Gastroesophageal sphincter (tissue), 4 donors: Measurements from ENCODE around the gene SLC26A9. TPM values are rescaled to one million over a fixed set of nuclear protein-coding genes. Genes with fewer than 3 reads are reported as not detected.

ENCODE experiments used
- ATAC-seq: fragments of 150-250 bp; one replicate; pipeline ENCODE4 v1.9.1; 2016; ENCODE audit warnings: mild to moderate bottlenecking, moderate library complexity
- H3K27ac ChIP-seq, 4 donors: fragments of 200-600 bp; sonication (generic) in 3 of 4; 1 replicate in 3 of 4; 2 replicates in 1 of 4; pipeline ENCODE4 v1.5.1; 2016 to 2019
- H3K27me3 ChIP-seq: fragments of 200-600 bp; sonication (generic); one replicate; pipeline ENCODE4 v1.5.1; 2019
- H3K36me3 ChIP-seq, 2 donors: fragments of 200-600 bp; sonication (generic); one replicate each; pipeline ENCODE4 v1.5.1; 2019; ENCODE audit warnings: control low read depth in 1 of 2
- H3K4me1 ChIP-seq, 3 donors: fragments of 200-600 bp; sonication (generic); 1 replicate in 2 of 3; 2 replicates in 1 of 3; pipeline ENCODE4 v1.5.1; 2016 to 2019; ENCODE audit warnings: control low read depth in 2 of 3
- H3K4me3 ChIP-seq, 2 donors: fragments of 200-600 bp; sonication (generic); one replicate each; pipeline ENCODE4 v1.5.1; 2019; ENCODE audit warnings: mild to moderate bottlenecking in 1 of 2, moderate library complexity in 1 of 2
- H3K9me3 ChIP-seq, 3 donors: fragments of 200-600 bp; sonication (generic); one replicate each; pipeline ENCODE4 v1.5.1; 2017 to 2019; ENCODE audit warnings: control low read depth in 2 of 3
- EP300 ChIP-seq: sonication (generic); formaldehyde crosslinking; IDR thresholded peaks from one replicate; pipeline ENCODE4 v1.6.1; 2017; ENCODE audit warnings: antibody characterized with exemption, mild to moderate bottlenecking
- POLR2A ChIP-seq, 2 donors: fragments of 450-650 bp; IDR thresholded peaks; one replicate each; pipeline ENCODE4 v1.6.1; 2017; ENCODE audit warnings: antibody characterized with exemption in 2 of 2, mild to moderate bottlenecking in 2 of 2, moderate library complexity in 1 of 2
- POLR2AphosphoS5 ChIP-seq: sonication (generic); formaldehyde crosslinking; IDR thresholded peaks from one replicate; pipeline ENCODE4 v1.6.1; 2017; ENCODE audit warnings: antibody characterized with exemption
- WGBS, 2 donors: methylation state at CpG; one replicate each; pipeline ENCODE4 v1.1.5; 2018; ENCODE audit warnings: low coverage in 1 of 2; 5-methylcytosine and 5-hydroxymethylcytosine counted together
- total RNA-seq, 4 donors: library from RNA; depleted of rRNA; stranded (reverse); fragments of >200 nt; gene quantifications; one replicate each; pipeline ENCODE4 v1.1.0, GENCODE V29; 2016
- TF ChIP-seq, protein P1 (sequence below), 4 experiments: fragments of 200-600 bp in 2 of 4; fragments of 450-650 bp in 2 of 4; sonication (generic) in 1 of 4; IDR thresholded peaks; one replicate each; pipeline ENCODE4 v1.5.1; 2017 to 2019; ENCODE audit warnings: antibody characterized with exemption in 4 of 4, mild to moderate bottlenecking in 2 of 4, moderate library complexity in 2 of 4

SLC26A9 gene
- total RNA-seq, 4 donors from 2014 or later: 0.16 TPM; not detected in 3

DNA sequence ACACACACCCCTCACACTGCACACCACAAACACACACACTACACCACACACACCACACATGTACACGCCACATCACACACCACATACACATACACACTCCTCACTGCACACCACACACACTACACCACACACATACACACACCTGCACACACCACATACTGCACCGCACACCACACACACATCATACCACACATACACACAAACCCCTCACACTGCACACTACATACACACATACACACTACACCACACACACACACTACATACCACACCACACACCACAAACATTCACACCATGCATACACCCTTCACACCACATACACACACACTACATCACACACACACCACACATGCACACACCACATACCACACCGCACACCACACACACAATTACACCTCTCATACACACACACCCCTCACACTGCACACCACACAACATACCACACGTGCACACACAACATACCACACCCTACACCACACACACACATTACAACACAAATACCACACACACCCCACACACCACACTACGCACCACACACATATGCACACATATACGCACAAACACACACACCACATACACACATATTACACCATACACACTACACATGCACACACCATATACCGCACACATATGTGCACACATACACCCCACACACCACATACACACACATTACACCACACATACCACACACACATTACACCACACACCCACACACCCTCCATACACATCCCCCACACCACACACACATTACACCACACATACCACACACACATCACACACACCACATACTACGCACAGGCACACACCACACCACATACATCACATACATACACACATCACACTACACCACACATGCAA, 30.3 kb upstream of the SLC26A9 start:
- Histone ChIP-seq H3K9me3 (no peaks in the 10 kb centered on the region), H3K27ac (no peak overlapping the region), H3K36me3 (no peaks in the 10 kb centered on the region), H3K27me3 (peaks cover 9% of the 10 kb centered on the region), H3K4me1 (no peaks in the 10 kb centered on the region), H3K4me3 (no peak overlapping the region)
- WGBS, 2 donors: 87 to 93% methylated on average over 8 of the region's 8 CpGs
- no peak for ATAC-seq
- TF ChIP-seq POLR2AphosphoS5 (no peak), POLR2A (IDR thresholded peaks at IDR 0.05) (no peak), EP300 (no peak)
- TF ChIP-seq, protein P1, sequence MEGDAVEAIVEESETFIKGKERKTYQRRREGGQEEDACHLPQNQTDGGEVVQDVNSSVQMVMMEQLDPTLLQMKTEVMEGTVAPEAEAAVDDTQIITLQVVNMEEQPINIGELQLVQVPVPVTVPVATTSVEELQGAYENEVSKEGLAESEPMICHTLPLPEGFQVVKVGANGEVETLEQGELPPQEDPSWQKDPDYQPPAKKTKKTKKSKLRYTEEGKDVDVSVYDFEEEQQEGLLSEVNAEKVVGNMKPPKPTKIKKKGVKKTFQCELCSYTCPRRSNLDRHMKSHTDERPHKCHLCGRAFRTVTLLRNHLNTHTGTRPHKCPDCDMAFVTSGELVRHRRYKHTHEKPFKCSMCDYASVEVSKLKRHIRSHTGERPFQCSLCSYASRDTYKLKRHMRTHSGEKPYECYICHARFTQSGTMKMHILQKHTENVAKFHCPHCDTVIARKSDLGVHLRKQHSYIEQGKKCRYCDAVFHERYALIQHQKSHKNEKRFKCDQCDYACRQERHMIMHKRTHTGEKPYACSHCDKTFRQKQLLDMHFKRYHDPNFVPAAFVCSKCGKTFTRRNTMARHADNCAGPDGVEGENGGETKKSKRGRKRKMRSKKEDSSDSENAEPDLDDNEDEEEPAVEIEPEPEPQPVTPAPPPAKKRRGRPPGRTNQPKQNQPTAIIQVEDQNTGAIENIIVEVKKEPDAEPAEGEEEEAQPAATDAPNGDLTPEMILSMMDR (IDR thresholded peaks at IDR 0.05): no peak

DNA sequence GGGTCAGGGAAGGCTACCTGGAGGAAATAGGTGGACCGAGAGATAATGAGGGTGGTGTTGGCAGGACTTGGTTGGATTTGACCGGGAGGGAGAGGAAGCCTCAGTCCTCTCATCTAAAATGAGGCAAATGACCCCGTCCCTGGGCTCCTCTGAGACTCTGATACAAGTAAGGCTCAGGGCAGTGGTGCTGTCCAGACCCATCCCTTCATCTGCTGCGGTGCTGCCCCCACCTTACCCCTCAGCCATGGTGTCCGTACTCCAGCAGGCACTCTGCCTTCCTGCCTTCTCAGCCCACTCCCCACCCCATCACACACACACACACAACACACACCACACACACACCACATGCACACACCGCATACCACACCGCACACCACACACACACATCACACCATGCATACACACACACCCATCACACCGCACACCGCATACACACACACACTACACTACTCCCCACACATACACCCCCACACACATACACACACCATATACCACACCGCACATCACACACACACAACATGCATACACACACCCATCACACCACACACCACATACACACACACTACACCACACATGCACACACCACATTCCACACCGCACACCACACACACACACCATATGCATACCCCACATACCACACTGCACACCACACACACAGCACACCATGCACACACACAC, 29.4 kb upstream of the SLC26A9 start:
- H3K27me3 ChIP-seq: peaks cover 9% of the 10 kb centered on the region
- no peak for ATAC-seq
- H3K4me3 ChIP-seq: no peak overlapping the region
- H3K27ac ChIP-seq: no peak overlapping the region
- H3K9me3 ChIP-seq: no peaks in the 10 kb centered on the region
- TF ChIP-seq, protein P1 (IDR thresholded peaks at IDR 0.05): no peak
- TF ChIP-seq POLR2A (IDR thresholded peaks at IDR 0.05) (no peak), POLR2AphosphoS5 (no peak)
- 76 to 86% methylated on average over 8 of the region's 11 CpGs for WGBS, 2 donors
- no peaks in the 10 kb centered on the region for H3K4me1 ChIP-seq
- H3K36me3 ChIP-seq: no peaks in the 10 kb centered on the region

DNA sequence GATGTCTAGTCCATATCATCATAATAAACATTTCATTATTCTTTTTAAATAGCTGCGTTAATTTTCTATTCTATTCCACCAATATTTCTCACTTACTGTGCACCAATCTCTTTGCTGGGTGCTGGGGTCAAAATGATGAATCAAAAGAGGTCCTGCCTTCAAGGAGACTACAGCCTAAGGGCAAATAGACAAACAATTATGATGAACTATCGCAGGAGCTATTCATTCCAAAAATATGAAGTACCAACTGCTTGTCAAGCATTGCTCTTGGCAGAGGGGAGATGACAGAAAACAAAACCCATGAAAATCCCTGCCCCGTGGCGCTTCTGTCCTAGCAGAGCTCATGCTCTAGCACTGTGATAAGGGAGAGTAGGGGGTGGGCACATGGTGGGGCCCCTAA, 28.8 kb upstream of the SLC26A9 start:
- H3K36me3 ChIP-seq: no peaks in the 10 kb centered on the region
- TF ChIP-seq EP300 (no peak), POLR2A (IDR thresholded peaks at IDR 0.05) (no peak), POLR2AphosphoS5 (no peak)
- TF ChIP-seq, protein P1 (IDR thresholded peaks at IDR 0.05): no peak
- H3K27me3 ChIP-seq: peaks cover 9% of the 10 kb centered on the region
- H3K9me3 ChIP-seq: no peaks in the 10 kb centered on the region
- WGBS, 2 donors: 51 to 72% methylated on average over 3 of the region's 4 CpGs
- no peak for ATAC-seq
- H3K4me3 ChIP-seq: no peak overlapping the region
- no peaks in the 10 kb centered on the region for H3K4me1 ChIP-seq
- H3K27ac ChIP-seq: no peak overlapping the region

DNA sequence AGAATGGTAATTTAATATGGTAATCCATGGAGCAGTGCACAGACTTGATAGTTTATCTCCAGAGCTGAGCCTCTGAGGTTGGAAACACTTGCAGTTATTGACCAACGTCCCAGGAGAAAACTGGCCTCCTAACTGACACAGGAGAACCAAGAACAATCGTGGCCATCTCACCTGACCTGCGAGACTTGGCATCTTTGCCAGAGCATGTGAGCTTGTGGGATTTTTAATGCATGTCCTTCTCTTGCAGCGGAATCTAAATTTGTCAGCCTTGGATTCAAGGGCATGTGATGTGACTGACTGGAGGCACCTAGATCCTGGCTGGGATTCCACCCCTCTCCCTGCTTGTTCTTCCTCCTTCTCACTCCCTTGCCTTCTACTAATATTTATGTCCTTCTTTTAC, 27.8 kb upstream of the SLC26A9 start:
- Histone ChIP-seq H3K27ac (no peak overlapping the region), H3K27me3 (peaks cover 9% of the 10 kb centered on the region), H3K4me1 (no peaks in the 10 kb centered on the region), H3K9me3 (no peaks in the 10 kb centered on the region), H3K36me3 (no peaks in the 10 kb centered on the region), H3K4me3 (no peak overlapping the region)
- WGBS, 2 donors: 85% methylated on average over 3 of the region's 4 CpGs; no CpG with 5 or more reads in 1 of the 2 donors
- TF ChIP-seq EP300: no peak
- TF ChIP-seq, protein P1 (IDR thresholded peaks at IDR 0.05): no peak
- no peak for TF ChIP-seq POLR2AphosphoS5
- TF ChIP-seq POLR2A (IDR thresholded peaks at IDR 0.05): no peak
- ATAC-seq: no peak

DNA sequence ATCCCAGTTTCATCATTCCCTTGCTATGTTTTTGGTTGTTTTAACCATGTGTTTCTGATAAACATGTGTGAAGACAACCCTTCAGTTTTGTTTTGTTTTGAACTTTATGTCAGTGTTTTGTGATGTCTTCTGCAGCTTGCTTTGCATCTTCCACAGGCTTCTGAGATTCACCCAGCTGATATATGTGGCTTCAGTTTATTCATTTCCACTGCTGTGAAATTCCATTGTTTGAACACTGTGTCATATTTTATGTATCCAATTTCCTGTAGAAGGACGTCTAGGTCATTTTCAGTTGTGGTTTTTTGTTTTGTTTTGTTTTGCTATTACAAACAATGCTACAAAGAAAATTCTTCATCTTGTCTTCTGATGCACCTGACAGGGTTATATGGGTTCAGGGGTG, 27.2 kb upstream of the SLC26A9 start:
- no peak for ATAC-seq
- Histone ChIP-seq H3K4me3 (no peak overlapping the region), H3K27ac (no peak overlapping the region), H3K36me3 (no peaks in the 10 kb centered on the region), H3K27me3 (peaks cover 3% of the 10 kb centered on the region), H3K9me3 (no peaks in the 10 kb centered on the region), H3K4me1 (no peaks in the 10 kb centered on the region)
- TF ChIP-seq, protein P1 (IDR thresholded peaks at IDR 0.05): no peak
- TF ChIP-seq POLR2A (IDR thresholded peaks at IDR 0.05): no peak
- TF ChIP-seq POLR2AphosphoS5: no peak
- no peak for TF ChIP-seq EP300
- WGBS, 2 donors: 40 to 56% methylated on average over 1 of the region's 1 CpG
